KBM-7 (cell line): ENCODE measurements around the gene MYO1B.
A peak's percentile ranks its signal among the peaks of the same experiment; 100 is the strongest.

Experiments used
- DNase-seq: peaks from one replicate; pipeline ENCODE4 v3.0.0-alpha.2; 2015
- in situ Hi-C: fragments of 300-500 bp; cut with MboI; formaldehyde crosslinking; loops from 2 replicates; pipeline ENCODE4 v1.14.3; 2020; ENCODE audit warnings: low sequenced_read_pairs, low pct_unique_long_range_greater_than_20kb, mixed read lengths

MYO1B gene

GRCh38 chr2:191376981-191377629 lies 131.9 kb downstream of the MYO1B start:
- peak; percentile 87 for DNase-seq
- in situ Hi-C loops = no loop called here

- in situ Hi-C loops = no loop called here
- no peak for DNase-seq
Measured at GRCh38 chr2:191379375-191379774, 134.2 kb downstream of the MYO1B start.

DNA sequence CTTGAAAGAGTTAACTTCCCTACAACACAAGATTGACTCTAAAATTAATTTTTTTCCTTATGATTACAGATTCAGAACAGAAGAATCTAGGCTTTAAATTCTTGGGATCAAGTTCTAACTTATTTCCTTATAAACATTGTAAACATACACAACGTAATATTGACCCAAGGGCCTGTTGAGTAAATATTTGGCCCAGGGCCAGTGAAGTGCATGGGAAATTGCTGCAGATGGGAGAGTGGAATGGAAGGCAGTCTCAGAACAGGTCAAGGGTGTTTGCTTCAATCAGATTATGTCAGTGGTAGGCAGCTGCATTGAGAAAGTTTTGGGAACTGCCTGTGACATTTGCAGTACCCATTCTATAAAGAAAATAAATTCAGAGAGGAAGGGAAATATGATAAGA lies 137.6 kb downstream of the MYO1B start:
- no peak for DNase-seq
- in situ Hi-C loops = no loop called here

DNA sequence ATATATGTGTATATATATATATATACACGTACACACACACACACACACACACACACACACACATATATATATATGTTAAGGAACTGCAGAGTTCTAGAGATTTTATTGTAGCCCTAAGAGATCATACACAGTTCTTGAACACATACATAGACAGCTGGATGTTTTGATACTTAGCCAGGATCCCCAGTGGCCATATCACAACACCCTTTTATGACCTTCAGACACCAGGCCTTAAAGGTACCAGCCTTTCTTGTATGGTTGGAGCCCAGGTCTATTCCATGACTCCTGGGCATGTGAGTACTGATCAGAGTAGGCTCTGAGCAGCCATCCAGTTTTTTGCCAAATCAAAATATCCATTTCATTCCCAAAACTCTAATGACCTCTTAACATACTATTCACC lies 138.3 kb downstream of the MYO1B start:
- in situ Hi-C loops = no loop called here

DNA sequence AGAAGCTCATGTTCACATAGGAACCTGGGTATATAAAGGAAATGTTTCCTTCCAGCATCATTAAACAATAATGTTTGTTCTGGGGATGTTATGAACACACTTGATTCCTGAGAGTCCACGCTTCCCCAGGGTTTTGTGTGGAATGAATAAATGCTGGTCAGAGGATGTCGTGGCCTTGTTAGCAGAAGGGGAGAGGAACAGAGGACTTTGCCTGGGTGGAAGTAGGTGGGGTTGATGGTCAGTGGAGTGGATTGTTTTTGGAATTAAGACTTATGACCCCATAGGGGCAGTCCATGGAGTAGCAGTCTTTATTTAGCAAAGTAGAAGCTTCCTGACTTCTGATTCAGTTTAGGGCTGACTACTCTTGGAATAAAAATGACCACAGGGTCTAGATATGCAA lies 139.6 kb downstream of the MYO1B start:
- no peak for DNase-seq
- in situ Hi-C loops = no loop called here

More for the DNA sequence above, 138.3 kb downstream of the MYO1B start:
- DNase-seq = no peak

DNA sequence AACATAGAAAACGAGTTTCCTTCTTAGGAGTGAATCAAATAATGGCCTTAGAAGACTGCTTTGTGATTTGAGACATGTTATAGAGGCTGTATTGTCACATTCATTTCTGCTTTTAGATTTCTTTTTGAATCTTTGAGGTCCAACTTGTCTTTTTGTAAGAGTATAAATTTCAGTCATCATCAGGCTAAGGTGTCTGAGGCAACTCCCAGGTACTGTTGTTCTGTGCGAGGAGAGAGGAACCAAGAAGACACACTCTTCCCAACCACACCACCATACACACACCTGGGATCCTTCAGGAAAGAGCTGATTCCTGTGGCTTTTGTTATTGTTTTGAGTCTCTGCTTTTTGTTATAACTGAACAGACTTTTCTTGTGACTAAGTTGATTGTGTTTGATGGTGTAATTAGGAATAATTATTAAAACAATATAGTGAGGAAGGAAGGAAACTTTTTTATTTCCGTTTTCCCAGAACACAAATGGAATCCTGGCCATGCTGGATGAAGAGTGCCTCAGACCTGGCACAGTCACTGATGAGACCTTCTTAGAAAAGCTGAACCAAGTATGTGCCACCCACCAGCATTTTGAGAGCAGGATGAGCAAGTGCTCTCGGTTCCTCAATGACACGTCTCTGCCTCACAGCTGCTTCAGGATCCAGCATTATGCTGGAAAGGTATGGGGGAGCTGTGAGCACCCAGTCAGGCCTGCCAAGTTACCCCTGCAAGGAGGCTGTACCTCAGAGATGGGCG lies 140.4 kb downstream of the MYO1B start:
- in situ Hi-C loops = no loop called here
- DNase-seq = no peak

GRCh38 chr2:191386938-191387536 lies 141.8 kb downstream of the MYO1B start:
- in situ Hi-C loops = no loop called here

DNA sequence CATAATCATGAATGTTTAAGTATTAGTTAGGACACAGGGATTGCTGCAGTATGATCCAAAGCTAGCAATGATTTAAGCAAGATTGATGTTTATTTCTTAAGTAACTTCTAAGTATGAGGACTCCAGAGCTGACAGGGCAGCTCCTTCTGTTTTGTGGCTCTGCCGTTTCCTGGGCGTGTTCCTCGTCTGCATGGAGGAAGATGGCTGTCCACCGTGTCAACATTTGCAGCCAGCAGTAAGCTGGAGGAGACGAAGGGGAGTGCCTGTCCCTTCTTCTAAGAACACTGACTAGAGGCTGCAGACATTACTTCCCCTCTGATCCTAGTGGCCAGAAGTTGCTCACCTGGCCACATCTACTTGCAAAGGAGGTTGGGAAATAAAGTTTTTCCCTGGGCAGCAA lies 144.1 kb downstream of the MYO1B start:
- in situ Hi-C loops = no loop called here
- peak; percentile 16 for DNase-seq

More at GRCh38 chr2:191386938-191387536, 141.8 kb downstream of the MYO1B start:
- DNase-seq = no peak

DNA sequence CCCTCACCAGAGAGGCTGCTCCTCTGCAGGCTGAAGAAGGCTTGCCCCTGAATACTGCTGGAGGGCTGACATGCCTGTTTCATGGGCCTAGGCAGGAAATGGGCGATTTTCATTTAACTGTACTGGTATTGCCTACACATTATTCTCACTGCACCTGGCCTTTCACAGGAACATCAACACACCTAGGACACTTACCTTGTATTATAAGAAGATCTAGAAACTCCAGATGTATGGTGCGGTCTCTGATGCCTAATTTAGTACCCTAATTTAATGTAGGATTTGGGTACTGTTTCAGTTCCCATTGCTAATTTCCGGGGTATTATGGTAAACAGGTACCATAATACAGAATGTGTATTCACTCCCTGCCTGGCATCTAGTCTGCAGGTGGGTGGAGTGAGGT lies 146.0 kb downstream of the MYO1B start:
- DNase-seq = no peak
- in situ Hi-C loops = no loop called here

GRCh38 chr2:191394043-191394442 lies 148.8 kb downstream of the MYO1B start:
- in situ Hi-C loops = no loop called here
- no peak for DNase-seq

DNA sequence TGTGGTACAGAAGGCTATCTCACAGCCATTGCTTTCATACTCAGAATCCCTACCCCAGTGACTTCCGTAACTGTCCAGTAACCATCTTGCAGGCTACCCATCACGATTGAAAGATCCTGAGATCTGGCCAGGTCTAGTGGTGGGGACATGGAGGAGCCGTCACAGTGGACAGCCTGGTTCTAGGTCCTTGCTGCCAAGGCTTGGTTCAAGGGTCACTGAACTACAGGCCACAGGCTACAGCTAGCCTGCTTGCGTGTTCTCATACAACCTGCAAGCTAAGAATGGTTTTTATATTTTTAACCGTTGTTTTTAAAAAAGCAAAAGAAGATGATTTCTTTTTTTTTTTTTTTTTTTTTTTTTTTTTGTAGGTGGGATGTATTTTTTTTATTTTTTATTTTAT lies 151.6 kb downstream of the MYO1B start:
- in situ Hi-C loops = no loop called here
- no peak for DNase-seq

DNA sequence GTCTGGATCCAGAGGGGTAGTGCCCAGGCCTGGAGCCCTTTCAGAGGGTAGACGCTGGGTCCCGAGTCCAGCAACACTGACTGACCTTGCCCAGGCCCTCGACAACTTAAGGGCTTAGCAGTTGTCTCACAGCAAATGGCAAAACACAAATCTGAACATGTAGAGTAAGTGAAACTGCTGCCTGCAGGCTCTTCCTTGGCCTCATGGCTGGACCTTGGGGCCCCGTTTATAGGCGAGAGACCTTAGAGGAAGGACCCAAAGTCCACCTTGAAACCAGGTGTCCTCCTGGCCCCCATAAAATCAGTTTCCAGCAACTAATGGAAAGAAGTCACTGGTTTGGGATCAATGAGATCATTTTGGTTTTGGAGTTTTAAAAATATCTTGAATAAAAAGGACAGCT lies 154.4 kb downstream of the MYO1B start:
- in situ Hi-C loops = no loop called here
- no peak for DNase-seq

DNA sequence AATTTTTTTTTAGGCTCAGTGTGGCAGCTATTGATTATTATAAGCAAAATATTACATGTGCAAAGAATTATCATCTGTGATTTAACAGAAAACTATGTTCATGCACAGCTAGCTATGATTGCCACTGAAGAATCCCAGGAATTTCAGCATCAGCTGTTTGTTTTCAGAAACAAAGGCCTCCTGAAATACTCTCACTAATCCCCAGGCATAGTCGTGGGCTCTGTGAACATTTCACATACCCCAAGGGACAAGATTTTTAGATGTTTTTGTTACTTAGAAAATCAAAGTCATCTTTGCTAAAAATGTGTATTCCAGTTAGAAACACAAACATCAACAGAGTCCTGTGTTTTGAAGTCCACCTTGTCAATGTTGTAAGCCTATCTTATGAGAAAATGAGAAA lies 156.1 kb downstream of the MYO1B start:
- in situ Hi-C loops = no loop called here
- DNase-seq = no peak

GRCh38 chr2:191402966-191403565 lies 157.9 kb downstream of the MYO1B start:
- in situ Hi-C loops = no loop called here
- no peak for DNase-seq

DNA sequence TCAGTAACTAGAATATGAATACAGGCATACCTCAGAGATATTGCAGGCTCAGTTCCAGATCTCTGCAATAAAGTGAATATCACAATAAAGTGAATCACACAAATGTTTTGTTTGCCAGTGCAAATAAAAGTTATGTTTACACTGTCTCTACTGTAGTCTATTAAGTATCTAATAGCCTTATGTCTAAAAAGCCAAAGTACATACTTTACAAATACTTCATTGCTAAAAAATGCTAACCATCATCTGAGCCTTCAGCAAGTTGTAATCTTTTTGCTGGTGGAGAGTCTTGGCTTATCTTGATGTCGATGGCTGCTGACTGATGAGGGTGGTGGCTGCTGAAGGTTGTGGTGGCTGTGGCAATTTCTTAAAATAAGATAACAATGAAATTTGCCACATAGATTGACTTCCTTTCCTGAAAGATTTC lies 159.4 kb downstream of the MYO1B start:
- no peak for DNase-seq
- in situ Hi-C loops = no loop called here

GRCh38 chr2:191405546-191405945 lies 160.3 kb downstream of the MYO1B start:
- no peak for DNase-seq
- in situ Hi-C loops = no loop called here

DNA sequence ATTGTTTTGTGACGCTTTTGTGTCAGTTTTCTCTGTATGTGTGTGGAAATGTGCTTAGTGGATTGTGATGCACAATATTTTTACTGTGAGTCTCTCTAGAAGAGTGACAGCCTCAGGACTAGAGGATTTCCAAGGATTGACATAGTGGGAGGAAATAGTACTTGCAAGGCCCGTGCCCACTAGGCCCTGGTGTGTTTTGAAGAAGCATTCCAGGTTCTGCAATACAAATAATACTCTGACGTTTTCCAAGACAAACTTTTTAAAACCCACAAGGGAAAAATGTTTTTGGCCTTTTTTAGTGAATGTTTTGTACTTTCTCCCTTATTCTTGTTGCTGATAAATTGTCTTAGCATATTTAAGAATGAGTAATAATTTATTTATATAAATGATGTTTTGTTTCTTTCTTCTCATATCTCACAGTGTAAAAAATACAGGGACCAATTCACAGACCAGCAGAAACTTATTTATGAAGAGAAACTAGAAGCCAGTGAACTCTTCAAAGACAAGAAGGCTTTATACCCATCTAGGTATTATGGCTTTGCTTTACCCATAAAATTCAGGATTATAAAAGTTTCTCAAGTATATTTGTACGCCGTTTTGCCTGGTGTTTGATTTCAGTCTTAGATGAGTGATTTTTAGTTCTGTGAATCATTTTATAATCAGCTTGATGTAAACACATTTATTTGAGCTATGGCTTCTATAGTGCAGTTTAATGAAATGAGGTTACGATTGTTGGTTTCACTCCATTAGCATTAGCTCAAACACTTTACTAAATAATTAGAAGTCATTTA lies 165.6 kb downstream of the MYO1B start:
- in situ Hi-C loops = no loop called here
- no peak for DNase-seq

DNA sequence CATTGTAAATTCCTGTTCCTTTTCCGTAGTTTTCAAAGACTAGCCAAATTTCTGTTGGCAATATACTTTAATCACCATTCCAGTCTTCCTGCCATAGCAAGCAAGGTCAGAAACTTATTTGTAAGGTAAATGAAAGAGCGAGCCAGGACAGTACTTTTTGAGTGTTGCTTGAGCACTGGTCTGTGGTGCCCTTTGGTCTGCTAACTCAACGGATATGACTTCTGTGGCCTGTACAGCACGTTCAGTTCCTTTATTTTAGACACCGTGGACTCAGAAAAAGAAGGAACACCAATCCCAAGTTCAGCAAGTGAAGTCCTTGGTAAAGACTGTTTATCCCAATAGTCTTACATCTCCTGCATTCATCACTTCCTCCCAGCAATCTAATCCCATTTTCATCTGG lies 166.3 kb downstream of the MYO1B start:
- DNase-seq = no peak
- in situ Hi-C loops = no loop called here

GRCh38 chr2:191412353-191412752 lies 167.1 kb downstream of the MYO1B start:
- DNase-seq = no peak
- in situ Hi-C loops = no loop called here
